Breast epithelium (tissue), 3 donors: Measurements from ENCODE around the gene ADRM1.

ENCODE experiments used
- POLR2A ChIP-seq: fragments of 450-650 bp; IDR thresholded peaks from one replicate; pipeline ENCODE4 v1.6.1; 2016; ENCODE audit warnings: antibody characterized with exemption, mild to moderate bottlenecking, moderate library complexity
- TF ChIP-seq, protein P1 (sequence below), 3 donors: fragments of 450-650 bp; IDR thresholded peaks; one replicate each; pipeline ENCODE4 v1.5.1; 2016 to 2017; ENCODE audit warnings: antibody characterized with exemption in 3 of 3, mild to moderate bottlenecking in 3 of 3, moderate library complexity in 3 of 3

DNA sequence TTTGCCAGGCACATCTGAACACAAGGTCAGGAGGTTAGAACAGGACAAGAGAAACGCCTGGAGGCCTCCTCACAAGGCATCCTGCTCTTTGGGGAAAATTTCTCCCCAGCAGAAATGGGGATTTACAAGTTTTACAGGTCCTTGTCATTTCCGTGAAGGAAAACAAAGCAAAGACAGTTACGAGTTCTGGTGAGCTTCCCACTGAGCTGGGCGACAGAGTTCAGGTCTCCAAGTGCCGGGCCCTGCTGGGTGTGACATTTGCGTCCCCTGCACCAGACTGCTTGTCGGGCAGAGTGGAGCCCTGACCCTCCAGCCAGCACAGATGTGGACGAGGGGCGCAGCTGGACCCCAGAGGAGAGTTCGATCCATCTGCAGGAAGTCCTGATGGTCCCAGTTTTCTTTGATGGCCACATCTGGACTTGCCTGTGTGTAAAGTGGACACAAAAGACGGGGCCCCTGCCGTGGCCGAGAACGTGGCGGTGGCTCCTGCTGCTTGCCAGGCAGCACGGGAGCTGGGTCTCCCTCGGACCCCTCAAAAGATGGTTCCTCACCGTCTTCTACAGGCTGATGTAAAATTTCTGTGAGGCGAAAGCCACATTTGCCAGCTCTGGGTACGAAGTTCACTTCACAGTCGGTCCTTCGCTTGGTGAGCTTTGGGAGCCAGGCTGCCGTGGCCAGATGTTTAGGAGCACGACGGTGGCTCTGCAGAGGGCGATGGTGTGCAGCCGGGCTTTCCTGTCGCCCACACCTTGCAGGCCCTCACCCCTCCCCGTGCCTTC, 5.2 kb upstream of the ADRM1 start:
- TF ChIP-seq, protein P1, sequence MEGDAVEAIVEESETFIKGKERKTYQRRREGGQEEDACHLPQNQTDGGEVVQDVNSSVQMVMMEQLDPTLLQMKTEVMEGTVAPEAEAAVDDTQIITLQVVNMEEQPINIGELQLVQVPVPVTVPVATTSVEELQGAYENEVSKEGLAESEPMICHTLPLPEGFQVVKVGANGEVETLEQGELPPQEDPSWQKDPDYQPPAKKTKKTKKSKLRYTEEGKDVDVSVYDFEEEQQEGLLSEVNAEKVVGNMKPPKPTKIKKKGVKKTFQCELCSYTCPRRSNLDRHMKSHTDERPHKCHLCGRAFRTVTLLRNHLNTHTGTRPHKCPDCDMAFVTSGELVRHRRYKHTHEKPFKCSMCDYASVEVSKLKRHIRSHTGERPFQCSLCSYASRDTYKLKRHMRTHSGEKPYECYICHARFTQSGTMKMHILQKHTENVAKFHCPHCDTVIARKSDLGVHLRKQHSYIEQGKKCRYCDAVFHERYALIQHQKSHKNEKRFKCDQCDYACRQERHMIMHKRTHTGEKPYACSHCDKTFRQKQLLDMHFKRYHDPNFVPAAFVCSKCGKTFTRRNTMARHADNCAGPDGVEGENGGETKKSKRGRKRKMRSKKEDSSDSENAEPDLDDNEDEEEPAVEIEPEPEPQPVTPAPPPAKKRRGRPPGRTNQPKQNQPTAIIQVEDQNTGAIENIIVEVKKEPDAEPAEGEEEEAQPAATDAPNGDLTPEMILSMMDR (IDR thresholded peaks at IDR 0.05), result no peak
- no peak for TF ChIP-seq POLR2A
